ENCODE measurements around the gene SESN2. TPM values are rescaled to one million over a fixed set of nuclear protein-coding genes. Genes with fewer than 3 reads are reported as not detected.
A peak's percentile ranks its signal among the peaks of the same experiment; 100 is the strongest.

Gene SESN2
- total RNA-seq, 1 experiment from 2014 or later, result 51.1 TPM

- no peak for DNase-seq (ENCODE audit: extremely low read depth, low read depth)
Observed at GRCh38 chr1:28282426-28283407, 23.4 kb downstream of the SESN2 start.

GRCh38 chr1:28286111-28286510 is 26.8 kb downstream of the SESN2 start:
- DNase-seq (ENCODE audit: extremely low read depth, low read depth), result no peak

- DNase-seq (ENCODE audit: extremely low read depth, low read depth), result no peak
Observed at GRCh38 chr1:28288487-28288886, 29.2 kb downstream of the SESN2 start.

GRCh38 chr1:28290851-28291250 is 31.5 kb downstream of the SESN2 start:
- no peak for DNase-seq (ENCODE audit: extremely low read depth, low read depth)

GRCh38 chr1:28291711-28292110 is 32.4 kb downstream of the SESN2 start:
- no peak for DNase-seq (ENCODE audit: extremely low read depth, low read depth)

GRCh38 chr1:28295936-28296335 is 36.6 kb downstream of the SESN2 start:
- DNase-seq (ENCODE audit: extremely low read depth, low read depth), result no peak

- no peak for DNase-seq (ENCODE audit: extremely low read depth, low read depth)
Observed at GRCh38 chr1:28296401-28297261, 37.3 kb downstream of the SESN2 start.

GRCh38 chr1:28297826-28298225 is 38.5 kb downstream of the SESN2 start:
- no peak for DNase-seq (ENCODE audit: extremely low read depth, low read depth)

GRCh38 chr1:28298438-28298837 is 39.1 kb downstream of the SESN2 start:
- no peak for DNase-seq (ENCODE audit: extremely low read depth, low read depth)

- DNase-seq (ENCODE audit: extremely low read depth, low read depth), result no peak
Observed at GRCh38 chr1:28301368-28302174, 42.3 kb downstream of the SESN2 start.

- DNase-seq (ENCODE audit: extremely low read depth, low read depth), result no peak
Observed at GRCh38 chr1:28302247-28302646, 42.9 kb downstream of the SESN2 start.

- DNase-seq (ENCODE audit: extremely low read depth, low read depth), result no peak
Observed at GRCh38 chr1:28306301-28306949, 47.1 kb downstream of the SESN2 start.

- no peak for DNase-seq (ENCODE audit: extremely low read depth, low read depth)
Observed at GRCh38 chr1:28308750-28309149, 49.4 kb downstream of the SESN2 start.

GRCh38 chr1:28309702-28310101 is 50.4 kb downstream of the SESN2 start:
- DNase-seq (ENCODE audit: extremely low read depth, low read depth), result no peak

GRCh38 chr1:28313702-28314546 is 54.6 kb downstream of the SESN2 start:
- peak; percentile 52 for DNase-seq (ENCODE audit: extremely low read depth, low read depth)

GRCh38 chr1:28314547-28314941 is 55.2 kb downstream of the SESN2 start:
- no peak for DNase-seq (ENCODE audit: extremely low read depth, low read depth)

- no peak for DNase-seq (ENCODE audit: extremely low read depth, low read depth)
Observed at GRCh38 chr1:28317014-28317413, 57.7 kb downstream of the SESN2 start.

GRCh38 chr1:28322194-28322593 is 62.9 kb downstream of the SESN2 start:
- no peak for DNase-seq (ENCODE audit: extremely low read depth, low read depth)

- no peak for DNase-seq (ENCODE audit: extremely low read depth, low read depth)
Observed at GRCh38 chr1:28323720-28324119, 64.4 kb downstream of the SESN2 start.

Measured in NCI-H460 (cell line).